GM19455 (cell line): ENCODE data around the gene SYTL4.

ENCODE experiments used
- ATAC-seq: cut with Tn5 transposase; IDR thresholded peaks from one replicate; pipeline ENCODE4 v1.9.1; 2021; ENCODE audit not compliant: unreplicated experiment

SYTL4 gene

DNA sequence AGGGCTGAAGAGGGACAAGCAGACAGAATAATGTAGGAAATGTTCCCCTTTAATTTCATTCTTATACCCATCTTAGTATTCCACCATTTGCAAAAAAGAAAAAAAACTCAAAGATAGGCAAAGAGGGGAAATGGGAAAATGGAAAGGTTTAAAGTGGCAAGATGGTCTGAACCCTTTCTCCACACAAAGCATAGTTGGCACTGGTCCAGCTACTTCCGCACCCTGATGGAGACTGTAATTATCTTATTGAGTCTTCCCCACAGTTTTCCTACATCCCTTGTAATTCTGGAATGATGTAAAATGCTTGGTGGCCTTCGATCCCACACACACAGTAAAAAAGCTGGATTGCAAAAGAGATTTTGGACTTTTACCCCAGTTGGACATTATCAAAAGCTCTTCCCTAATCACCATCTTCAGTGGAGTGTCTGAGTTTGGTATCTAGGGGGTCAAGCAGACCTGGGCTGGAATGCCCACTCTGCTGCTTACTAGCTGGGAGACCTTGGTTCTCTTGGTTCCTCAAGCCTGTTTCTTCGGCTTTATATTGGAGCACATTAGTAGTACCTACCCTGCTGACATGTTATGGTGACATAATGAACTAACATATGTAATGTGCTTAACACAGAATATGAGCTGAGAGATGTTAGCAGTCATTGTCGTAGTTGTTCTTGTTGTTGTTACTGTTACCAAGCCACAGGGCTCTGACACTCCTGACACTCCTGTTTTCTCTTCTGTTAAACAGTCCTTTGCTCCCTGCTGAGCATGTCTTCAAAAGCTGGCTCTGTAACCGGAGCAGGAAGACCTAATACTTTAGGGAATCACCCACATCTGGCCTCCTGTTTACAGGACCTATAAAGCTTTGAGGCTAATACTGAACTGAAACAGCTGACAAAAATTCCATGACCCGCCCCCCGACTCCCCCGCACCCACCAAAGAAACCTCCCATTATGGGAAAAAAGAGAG, 83.2 kb downstream of the SYTL4 start:
- no peak for ATAC-seq

GRCh38 chrX:100647739-100648138, 84.2 kb downstream of the SYTL4 start:
- no peak for ATAC-seq

DNA sequence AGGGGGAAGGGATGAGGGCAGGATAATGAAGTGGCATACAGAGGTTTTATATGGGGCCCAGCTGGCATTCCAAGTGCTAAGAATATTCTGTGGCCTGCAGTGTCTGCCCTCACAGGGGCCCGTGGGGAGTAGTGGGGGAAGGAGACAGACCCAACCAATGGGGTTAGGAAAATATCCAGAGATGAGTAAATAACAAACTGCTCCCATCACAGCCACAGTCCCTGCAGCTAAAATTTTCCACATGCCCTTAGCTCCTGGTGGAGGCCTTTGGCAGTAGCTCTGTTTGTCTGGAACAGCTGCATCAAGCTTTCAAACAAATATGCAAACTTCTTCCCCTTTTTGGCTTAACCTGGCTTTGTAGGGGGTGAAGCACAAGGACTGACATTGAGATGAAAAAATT, 84.8 kb downstream of the SYTL4 start:
- no peak for ATAC-seq

DNA sequence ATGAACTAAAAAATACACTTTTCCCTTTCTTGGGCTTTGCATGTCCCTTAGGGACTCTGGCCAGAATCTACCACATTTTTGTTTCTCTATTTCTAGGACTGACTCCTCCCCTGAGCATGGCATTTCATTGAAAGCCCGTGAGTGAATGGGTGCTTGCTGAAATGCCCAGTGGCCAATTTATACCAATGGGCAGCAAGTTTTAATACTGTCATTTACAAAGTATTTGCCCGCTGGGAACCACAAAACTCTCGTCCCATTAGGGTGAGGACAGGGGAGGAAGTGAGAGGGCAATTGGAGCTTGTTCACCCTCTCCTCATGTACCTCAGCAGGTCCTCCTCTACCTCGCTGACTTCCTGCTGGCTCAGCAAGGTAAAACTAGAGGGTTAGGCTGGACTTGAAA, 86.8 kb downstream of the SYTL4 start:
- ATAC-seq, result no peak

GRCh38 chrX:100643956-100644860, 87.7 kb downstream of the SYTL4 start, which contains the start of gene SRPX2:
SRPX2 (plus strand) TSS chrX:100644199; CDS start chrX:100646323, 2,124 bp downstream.
- no peak for ATAC-seq

- no peak for ATAC-seq
Measured at GRCh38 chrX:100643212-100643611, 88.7 kb downstream of the SYTL4 start.

- no peak for ATAC-seq
Measured at GRCh38 chrX:100642290-100642689, 89.6 kb downstream of the SYTL4 start.

GRCh38 chrX:100636321-100636991, 95.5 kb downstream of the SYTL4 start, which contains the start of gene TSPAN6:
TSPAN6 (minus strand) TSS chrX:100636806; CDS start chrX:100636694, 112 bp downstream.
- ATAC-seq, result peak; percentile 75

DNA sequence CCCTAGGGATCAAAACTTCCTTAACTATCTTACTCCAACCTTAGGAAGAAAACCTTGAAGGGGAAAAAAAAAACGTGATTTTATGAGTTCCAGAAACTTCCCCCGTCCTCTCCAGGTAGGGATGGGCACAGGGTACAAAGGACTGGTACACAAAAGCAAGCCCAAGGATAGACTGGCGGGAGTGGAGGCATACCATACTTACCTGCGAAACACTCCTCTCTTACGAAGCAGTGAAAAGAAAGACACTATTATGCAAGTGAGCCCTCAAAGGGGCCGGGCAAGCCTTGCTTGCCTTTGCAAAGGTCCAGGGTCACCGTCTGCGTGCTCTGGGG, 96.0 kb downstream of the SYTL4 start:
- no peak for ATAC-seq

DNA sequence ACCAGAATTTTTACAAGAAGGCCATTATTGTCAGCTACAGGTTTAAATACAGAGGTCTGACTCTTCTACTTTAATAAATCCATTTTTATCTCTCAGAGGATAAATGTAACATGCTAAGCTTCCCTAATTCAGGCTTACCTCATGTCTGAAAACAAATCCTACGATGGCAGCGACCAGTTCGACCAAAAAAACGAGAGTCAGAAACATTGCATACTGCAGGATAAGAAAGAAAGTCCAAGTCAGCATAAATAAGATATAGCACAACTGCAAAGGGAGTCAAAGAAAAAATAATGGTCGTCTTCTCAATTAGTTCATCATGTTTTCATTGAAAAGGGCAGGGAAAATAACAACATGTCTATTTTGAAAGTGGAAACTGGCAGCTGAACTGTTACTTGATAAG, 96.9 kb downstream of the SYTL4 start:
- ATAC-seq, result no peak

DNA sequence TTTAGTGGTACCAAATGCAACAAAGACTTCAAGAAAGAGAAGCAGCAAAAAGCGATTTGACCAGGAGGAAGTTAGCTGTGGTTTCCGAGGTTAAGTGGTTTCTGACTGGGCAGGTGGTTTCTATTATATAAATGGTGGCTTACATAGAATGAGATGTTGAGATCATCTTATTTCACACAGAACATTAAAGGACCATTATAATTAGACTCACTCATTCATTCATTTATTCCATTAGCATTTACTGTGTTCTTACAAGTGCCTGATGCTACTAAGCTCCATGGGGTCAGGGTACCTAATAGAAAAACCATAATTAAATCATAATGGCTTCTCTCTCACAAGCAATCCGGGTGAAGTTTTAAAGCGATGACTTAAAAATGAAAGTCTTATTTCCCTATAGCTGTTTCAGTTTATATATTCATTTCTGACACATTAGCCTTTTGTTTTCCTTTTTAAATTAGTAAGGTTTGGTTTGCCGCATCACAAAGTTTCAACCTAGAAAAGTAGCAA, 105.9 kb downstream of the SYTL4 start:
- peak; percentile 91 for ATAC-seq
